22Rv1 (cell line): ENCODE data around the gene CCDC6.

Source experiments
- H3K27ac ChIP-seq: fragments of 450-650 bp; 2 replicates; pipeline ENCODE4 v1.5.1; 2017
- ZFX ChIP-seq: fragments of 450-650 bp; IDR thresholded peaks from 2 replicates; pipeline ENCODE4 v1.6.1; 2017; ENCODE audit warnings: antibody characterized with exemption, borderline replicate concordance
- TF ChIP-seq, protein P1 (sequence below): fragments of 450-650 bp; IDR thresholded peaks from 2 replicates; pipeline ENCODE4 v1.5.1; 2017; ENCODE audit warnings: mild to moderate bottlenecking

Gene CCDC6

DNA sequence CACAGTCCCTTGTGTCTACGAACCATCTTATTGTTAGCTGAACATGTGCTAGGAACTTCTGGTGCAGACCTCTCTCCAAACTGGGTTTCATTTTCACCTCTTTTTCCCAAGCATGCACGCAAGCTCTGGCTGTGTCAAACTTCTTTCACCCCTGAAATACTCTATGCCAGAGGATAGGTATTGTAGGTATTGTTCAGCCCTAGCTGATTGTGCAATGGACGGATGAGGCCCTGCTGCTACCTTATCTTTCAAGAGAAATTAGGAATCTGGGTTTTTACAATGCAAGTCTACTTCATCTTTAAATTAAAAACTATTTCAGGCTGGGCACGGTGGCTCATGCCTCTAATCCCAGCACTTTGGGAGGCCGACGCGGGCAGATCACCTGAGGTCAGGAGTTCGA is 124.8 kb downstream of the CCDC6 start:
- H3K27ac ChIP-seq, result no peak overlapping the region
- no peak for TF ChIP-seq ZFX
- TF ChIP-seq, protein P1, sequence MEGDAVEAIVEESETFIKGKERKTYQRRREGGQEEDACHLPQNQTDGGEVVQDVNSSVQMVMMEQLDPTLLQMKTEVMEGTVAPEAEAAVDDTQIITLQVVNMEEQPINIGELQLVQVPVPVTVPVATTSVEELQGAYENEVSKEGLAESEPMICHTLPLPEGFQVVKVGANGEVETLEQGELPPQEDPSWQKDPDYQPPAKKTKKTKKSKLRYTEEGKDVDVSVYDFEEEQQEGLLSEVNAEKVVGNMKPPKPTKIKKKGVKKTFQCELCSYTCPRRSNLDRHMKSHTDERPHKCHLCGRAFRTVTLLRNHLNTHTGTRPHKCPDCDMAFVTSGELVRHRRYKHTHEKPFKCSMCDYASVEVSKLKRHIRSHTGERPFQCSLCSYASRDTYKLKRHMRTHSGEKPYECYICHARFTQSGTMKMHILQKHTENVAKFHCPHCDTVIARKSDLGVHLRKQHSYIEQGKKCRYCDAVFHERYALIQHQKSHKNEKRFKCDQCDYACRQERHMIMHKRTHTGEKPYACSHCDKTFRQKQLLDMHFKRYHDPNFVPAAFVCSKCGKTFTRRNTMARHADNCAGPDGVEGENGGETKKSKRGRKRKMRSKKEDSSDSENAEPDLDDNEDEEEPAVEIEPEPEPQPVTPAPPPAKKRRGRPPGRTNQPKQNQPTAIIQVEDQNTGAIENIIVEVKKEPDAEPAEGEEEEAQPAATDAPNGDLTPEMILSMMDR, result no peak

DNA sequence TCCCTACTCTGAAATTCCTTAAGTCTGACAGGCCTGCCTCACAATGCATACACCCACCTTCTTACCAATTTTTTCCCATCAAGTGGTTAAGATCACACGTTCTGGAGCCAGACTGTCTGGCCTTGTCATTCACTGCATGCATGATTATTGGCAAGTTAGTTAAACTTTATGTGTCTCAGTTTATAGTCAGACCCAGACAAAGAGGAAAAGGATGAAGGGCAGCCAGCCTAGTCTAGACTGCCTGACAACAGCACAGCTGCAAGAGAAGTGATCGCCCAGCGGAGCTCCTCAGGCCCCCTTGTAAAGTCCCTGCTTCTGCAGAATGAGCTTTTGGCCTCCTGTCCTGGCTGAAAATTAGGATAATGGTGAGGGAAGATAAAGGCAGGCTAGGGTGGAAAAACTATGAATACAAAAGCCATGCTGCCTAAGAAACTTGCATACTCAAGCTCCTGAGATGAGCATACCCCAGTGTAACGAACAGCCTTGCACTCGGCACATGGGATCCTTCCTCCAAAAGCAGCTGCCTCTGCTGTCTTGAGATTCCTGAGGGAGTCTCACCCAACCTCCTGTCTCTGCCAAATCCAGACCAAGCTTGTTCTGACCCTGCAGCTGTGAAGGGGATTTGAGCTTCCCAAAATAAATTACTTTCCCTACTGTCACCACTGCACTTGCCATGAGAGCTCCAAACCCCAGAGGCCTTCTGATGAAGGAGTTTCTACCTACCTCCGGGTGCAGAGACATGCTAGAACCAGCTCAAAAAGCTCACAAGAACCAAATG is 126.4 kb downstream of the CCDC6 start:
- no peak for TF ChIP-seq ZFX
- TF ChIP-seq, protein P1, result no peak
- no peak overlapping the region for H3K27ac ChIP-seq

DNA sequence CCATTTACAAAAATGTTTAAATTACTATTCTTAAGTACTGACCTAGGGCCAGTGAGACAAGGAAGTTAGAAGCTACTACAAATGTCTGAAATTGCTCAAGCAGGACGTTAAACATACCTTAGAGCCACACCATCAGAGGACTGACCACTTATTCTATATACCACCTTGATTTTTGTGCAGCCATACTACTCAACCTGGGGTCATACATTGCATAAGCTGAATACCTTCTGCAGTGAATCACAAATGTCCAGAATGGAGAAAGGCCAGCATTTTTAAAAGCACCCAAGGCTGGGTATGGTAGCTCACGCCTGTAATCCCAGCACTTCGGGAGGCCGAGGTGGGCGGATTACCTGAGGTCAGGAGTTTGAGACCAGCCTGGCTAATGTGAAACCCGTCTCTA is 131.9 kb downstream of the CCDC6 start:
- no peak overlapping the region for H3K27ac ChIP-seq
- TF ChIP-seq, protein P1, result no peak
- TF ChIP-seq ZFX, result no peak

DNA sequence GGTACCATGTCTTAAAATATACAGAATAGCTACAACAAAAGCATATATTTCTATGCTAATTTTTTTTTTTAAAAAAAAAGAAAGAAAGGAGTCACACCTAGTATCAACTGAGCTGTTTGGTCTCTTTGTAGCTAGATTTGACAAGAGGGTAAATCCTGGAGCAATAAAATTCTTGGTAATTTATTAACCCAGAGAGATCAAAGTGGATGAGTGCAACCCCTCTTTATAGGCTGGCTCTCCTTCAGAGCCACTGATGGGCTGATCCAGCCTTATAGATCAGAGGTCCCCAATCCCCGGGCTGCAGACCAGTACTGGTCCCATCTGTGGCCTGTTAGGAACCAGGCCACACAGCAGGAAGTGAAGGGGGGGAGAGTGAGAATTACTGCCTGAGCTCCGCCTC is 133.3 kb downstream of the CCDC6 start:
- TF ChIP-seq ZFX, result no peak
- TF ChIP-seq, protein P1, result no peak
- no peak overlapping the region for H3K27ac ChIP-seq

DNA sequence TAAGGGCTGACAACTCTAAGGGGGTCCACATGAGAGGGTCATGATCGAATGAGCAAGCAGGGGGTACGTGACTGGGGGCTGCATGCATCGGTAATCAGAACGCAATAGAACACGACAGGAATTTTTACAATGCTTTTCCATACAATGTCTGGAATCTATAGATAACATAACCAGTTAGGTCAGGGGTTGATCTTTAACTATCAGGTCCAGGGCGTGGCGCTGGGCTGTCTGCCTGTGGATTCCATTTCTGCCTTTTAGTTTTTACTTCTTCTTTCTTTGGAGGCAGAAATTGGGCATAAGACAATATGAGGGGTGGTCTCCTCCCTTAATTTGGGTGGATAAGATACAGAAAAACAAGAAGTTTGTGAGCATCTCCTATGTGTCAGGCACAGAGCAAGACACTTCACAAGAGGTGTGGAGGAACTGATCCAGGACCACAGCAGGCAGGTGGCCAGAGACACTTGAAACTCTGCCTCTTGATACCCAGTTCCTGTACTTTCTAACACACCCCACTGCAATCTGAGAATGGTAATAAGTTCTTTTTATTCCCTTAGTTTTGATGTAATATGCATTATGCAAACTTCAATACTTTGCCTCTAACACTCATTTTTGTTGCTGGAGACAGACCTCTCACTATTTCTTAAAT is 135.1 kb downstream of the CCDC6 start:
- H3K27ac ChIP-seq, result no peak overlapping the region
- no peak for TF ChIP-seq ZFX
- TF ChIP-seq, protein P1, result no peak

DNA sequence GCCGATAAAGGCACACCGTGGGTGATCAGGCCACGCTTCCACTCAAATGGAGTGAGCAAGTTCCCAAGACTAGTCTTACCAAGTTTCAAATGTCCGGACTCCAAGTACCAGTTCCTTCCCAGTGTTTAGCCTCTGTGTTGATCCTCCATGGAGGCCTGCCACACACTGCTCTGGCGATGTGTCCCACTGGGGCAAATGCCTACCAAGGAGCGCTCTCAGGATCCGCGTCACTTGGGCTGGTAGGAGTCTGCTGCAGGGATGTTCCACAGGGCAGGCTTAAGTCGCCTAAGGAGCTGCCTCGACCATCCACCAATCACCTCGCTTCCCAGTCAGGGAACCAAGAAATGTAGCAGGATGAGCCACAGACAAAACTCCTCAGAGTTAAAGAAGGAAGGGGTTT is 135.7 kb downstream of the CCDC6 start:
- TF ChIP-seq ZFX, result no peak
- TF ChIP-seq, protein P1, result no peak
- H3K27ac ChIP-seq, result no peak overlapping the region

DNA sequence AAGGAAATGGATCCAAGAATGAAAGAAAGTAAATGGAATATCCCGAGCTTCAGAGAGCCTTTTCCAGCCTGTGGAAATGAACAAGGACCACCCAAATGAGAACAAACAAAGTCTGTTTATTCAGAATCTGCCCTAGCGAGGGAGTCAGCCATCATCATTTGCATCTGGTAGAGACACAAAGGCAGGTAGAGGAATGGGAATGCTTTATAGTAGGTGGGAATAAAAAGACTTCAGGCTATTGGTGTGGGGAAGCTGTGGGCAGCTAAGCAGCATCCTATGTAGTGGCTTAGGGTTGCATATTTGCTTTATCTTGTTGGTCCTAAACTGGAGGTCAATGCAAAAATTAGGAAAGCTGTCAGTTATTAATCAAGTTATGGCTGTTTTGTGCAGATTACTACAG is 143.9 kb downstream of the CCDC6 start:
- TF ChIP-seq, protein P1, result no peak
- TF ChIP-seq ZFX, result no peak
- no peak overlapping the region for H3K27ac ChIP-seq
